NB4 (cell line): ENCODE results near the gene OR51F1.

Source experiments
- CTCF ChIP-seq: IDR thresholded peaks from one replicate; pipeline ENCODE4 v1.5.1; 2012; ENCODE audit warnings: low read depth, low read length
- MAX ChIP-seq: IDR thresholded peaks from 2 replicates; pipeline ENCODE4 v1.6.1; 2011; ENCODE audit warnings: low read depth, low read length
- MYC ChIP-seq: IDR thresholded peaks from 2 replicates; pipeline ENCODE4 v1.6.1; 2011; ENCODE audit warnings: low read depth, low read length
- POLR2A ChIP-seq: IDR thresholded peaks from 2 replicates; pipeline ENCODE4 v1.6.1; 2011; ENCODE audit warnings: mild to moderate bottlenecking; ENCODE audit not compliant: insufficient read length; ENCODE audit errors: extremely low read depth

GRCh38 chr11:4751201-4751600, 18.5 kb downstream of the OR51F1 start:
- TF ChIP-seq CTCF (no peak), POLR2A (no peak), MYC (no peak), MAX (no peak)
